Activated CD4-positive, alpha-beta T cell treated with anti-CD3 and anti-CD28 coated beads, Interleukin-2, amount 50 U/mL, for 4 hours (primary cell): Measurements from ENCODE around the gene NHSL1.

Source experiments
- DNase-seq, 2 experiments: peaks; one replicate each; pipeline ENCODE4 v3.0.0-alpha.2; 2020

The NHSL1 gene

GRCh38 chr6:138396709-138397108 is 102.6 kb downstream of the NHSL1 start:
- no peak for DNase-seq

- DNase-seq, result no peak
Measured at GRCh38 chr6:138393871-138394783, 105.2 kb downstream of the NHSL1 start.

GRCh38 chr6:138389551-138389950 is 109.7 kb downstream of the NHSL1 start:
- no peak for DNase-seq

- DNase-seq, result no peak
Measured at GRCh38 chr6:138387577-138388368, 111.5 kb downstream of the NHSL1 start.

- DNase-seq, result no peak
Measured at GRCh38 chr6:138386897-138387296, 112.4 kb downstream of the NHSL1 start.

- no peak for DNase-seq
Measured at GRCh38 chr6:138383776-138384175, 115.5 kb downstream of the NHSL1 start.

- no peak for DNase-seq
Measured at GRCh38 chr6:138382498-138383265, 116.6 kb downstream of the NHSL1 start.

- no peak for DNase-seq
Measured at GRCh38 chr6:138378463-138378862, 120.8 kb downstream of the NHSL1 start.

- DNase-seq, result no peak
Measured at GRCh38 chr6:138377844-138378243, 121.5 kb downstream of the NHSL1 start, which contains the start of gene SMIM28. Gene SMIM28, plus strand, starts transcription at chr6:138377905. Its CDS starts 168 bp downstream, at chr6:138378073.

- DNase-seq, result no peak
Measured at GRCh38 chr6:138377042-138377441, 122.3 kb downstream of the NHSL1 start.

GRCh38 chr6:138374815-138375214 is 124.5 kb downstream of the NHSL1 start:
- no peak for DNase-seq

GRCh38 chr6:138374230-138374629 is 125.1 kb downstream of the NHSL1 start:
- no peak for DNase-seq

GRCh38 chr6:138372711-138373463 is 126.4 kb downstream of the NHSL1 start:
- DNase-seq, result no peak
